Caco-2 (cell line): ENCODE results near the gene TIMP3. TPM values are rescaled to one million over a fixed set of nuclear protein-coding genes. Genes with fewer than 3 reads are reported as not detected.

Experiments used
- BruUV-seq: library from RNA; stranded (reverse); fragments of 400-500 nt; replicated peaks from 2 replicates; lab custom pipeline; 2021; lab: Mats Ljungman, UMichigan
- CTCF ChIA-PET: fragments of 300-600 bp; sonication (Branson Sonifier 250); formaldehyde crosslinking; loops from one replicate; lab custom pipeline; 2022; ENCODE audit warnings: antibody characterized with exemption; lab: Charles Lee
- POLR2A ChIA-PET: fragments of 300-600 bp; sonication (Branson Sonifier 250); formaldehyde crosslinking; loops from one replicate; lab custom pipeline; 2022; ENCODE audit warnings: antibody characterized with exemption; lab: Charles Lee
- DNase-seq, 2 experiments: peaks; one replicate each; pipeline versions ENCODE4 v3.0.0 to v3.0.0-alpha.2; 2020 to 2022
- H3K27me3 ChIP-seq: replicated peaks from 2 replicates; pipeline ENCODE4 v1.6.0; 2011; ENCODE audit warnings: low read length; ENCODE audit not compliant: control insufficient read depth, insufficient read depth
- H3K36me3 ChIP-seq: 2 replicates; pipeline ENCODE4 v1.5.1; 2011; ENCODE audit warnings: low read length; ENCODE audit not compliant: control insufficient read depth, insufficient read depth
- H3K4me1 ChIP-seq: fragments of 250-450 bp; sonication (Bioruptor Pico); 2 replicates; pipeline ENCODE4 v1.5.1; 2020; ENCODE audit warnings: mild to moderate bottlenecking
- H3K4me3 ChIP-seq: 2 replicates; pipeline ENCODE4 v1.5.1; 2011; ENCODE audit warnings: low read depth, mild to moderate bottlenecking, control low read depth, low read length
- H3K9me3 ChIP-seq: fragments of 250-450 bp; sonication (Bioruptor Pico); 2 replicates; pipeline ENCODE4 v1.5.1; 2020; ENCODE audit warnings: mild to moderate bottlenecking, moderate library complexity
- H3K27ac Mint-ChIP-seq: one replicate; pipeline ENCODE4 v1.8.0; 2022; ENCODE audit warnings: mixed read lengths; ENCODE audit not compliant: unreplicated experiment
- H3K27me3 Mint-ChIP-seq: one replicate; pipeline ENCODE4 v1.8.0; 2022; ENCODE audit warnings: mixed read lengths; ENCODE audit not compliant: insufficient read depth, unreplicated experiment
- H3K36me3 Mint-ChIP-seq: one replicate; pipeline ENCODE4 v1.8.0; 2022; ENCODE audit warnings: mild to moderate bottlenecking, mixed read lengths; ENCODE audit not compliant: insufficient read depth, unreplicated experiment
- H3K4me1 Mint-ChIP-seq: one replicate; pipeline ENCODE4 v1.8.0; 2022; ENCODE audit warnings: low read depth, mixed read lengths; ENCODE audit not compliant: unreplicated experiment
- H3K4me3 Mint-ChIP-seq: one replicate; pipeline ENCODE4 v1.8.0; 2022; ENCODE audit warnings: mild to moderate bottlenecking, moderate library complexity, mixed read lengths; ENCODE audit not compliant: unreplicated experiment
- H3K9me3 Mint-ChIP-seq: one replicate; pipeline ENCODE4 v1.8.0; 2022; ENCODE audit warnings: mixed read lengths; ENCODE audit not compliant: unreplicated experiment
- intact Hi-C: fragments of 100-400 bp; cut with micrococcal nuclease; formaldehyde crosslinking; loops from one replicate; pipeline ENCODE4 v1.10.0; 2022; ENCODE audit not compliant: unreplicated experiment
- total RNA-seq: library from RNA; stranded (reverse); gene quantifications from 2 replicates; pipeline ENCODE4 v1.2.3, GENCODE V29; 2022
- TF ChIP-seq, protein P1 (sequence below), 2 experiments: fragments of 200-600 bp in 1 of 2; IDR thresholded peaks; 1 replicate in 1 of 2; 2 replicates in 1 of 2; pipeline versions ENCODE4 v1.5.1 to v1.8.0; 2011 to 2022; ENCODE audit warnings: antibody characterized with exemption in 1 of 2, control low read depth in 1 of 2, inconsistent platforms in 1 of 2, low read depth in 1 of 2, low read length in 1 of 2, mild to moderate bottlenecking in 1 of 2, moderate library complexity in 1 of 2; ENCODE audit not compliant: insufficient read depth in 1 of 2, severe bottlenecking in 1 of 2, unreplicated experiment in 1 of 2

The TIMP3 gene
- total RNA-seq, 1 experiment from 2014 or later = 86.4 TPM

- Mint-ChIP-seq H3K4me1 (no peaks in the 10 kb centered on the region), H3K9me3 (no peaks in the 10 kb centered on the region), H3K36me3 (no peaks in the 10 kb centered on the region), H3K27me3 (no peaks in the 10 kb centered on the region), H3K4me3 (no peak overlapping the region), H3K27ac (no peak overlapping the region)
- ChIA-PET POLR2A (no interaction called here), CTCF (no interaction called here)
- intact Hi-C loops = no loop called here
- Histone ChIP-seq H3K4me1 (no peaks in the 10 kb centered on the region), H3K27me3 (no peaks in the 10 kb centered on the region), H3K4me3 (no peak overlapping the region), H3K9me3 (no peaks in the 10 kb centered on the region), H3K36me3 (no peaks in the 10 kb centered on the region)
- TF ChIP-seq, protein P1, sequence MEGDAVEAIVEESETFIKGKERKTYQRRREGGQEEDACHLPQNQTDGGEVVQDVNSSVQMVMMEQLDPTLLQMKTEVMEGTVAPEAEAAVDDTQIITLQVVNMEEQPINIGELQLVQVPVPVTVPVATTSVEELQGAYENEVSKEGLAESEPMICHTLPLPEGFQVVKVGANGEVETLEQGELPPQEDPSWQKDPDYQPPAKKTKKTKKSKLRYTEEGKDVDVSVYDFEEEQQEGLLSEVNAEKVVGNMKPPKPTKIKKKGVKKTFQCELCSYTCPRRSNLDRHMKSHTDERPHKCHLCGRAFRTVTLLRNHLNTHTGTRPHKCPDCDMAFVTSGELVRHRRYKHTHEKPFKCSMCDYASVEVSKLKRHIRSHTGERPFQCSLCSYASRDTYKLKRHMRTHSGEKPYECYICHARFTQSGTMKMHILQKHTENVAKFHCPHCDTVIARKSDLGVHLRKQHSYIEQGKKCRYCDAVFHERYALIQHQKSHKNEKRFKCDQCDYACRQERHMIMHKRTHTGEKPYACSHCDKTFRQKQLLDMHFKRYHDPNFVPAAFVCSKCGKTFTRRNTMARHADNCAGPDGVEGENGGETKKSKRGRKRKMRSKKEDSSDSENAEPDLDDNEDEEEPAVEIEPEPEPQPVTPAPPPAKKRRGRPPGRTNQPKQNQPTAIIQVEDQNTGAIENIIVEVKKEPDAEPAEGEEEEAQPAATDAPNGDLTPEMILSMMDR (IDR thresholded peaks at IDR 0.05; ENCODE audit: insufficient read depth in 1 of 2, low read depth in 1 of 2, low read length in 1 of 2, severe bottlenecking in 1 of 2, unreplicated experiment in 1 of 2) = no peak
- no TSS peak for BruUV-seq
- peak; percentile 61 to 63 for DNase-seq
Measured at GRCh38 chr22:32904044-32904443, 102.5 kb downstream of the TIMP3 start.

- Mint-ChIP-seq H3K4me3 (no peak overlapping the region), H3K36me3 (no peaks in the 10 kb centered on the region), H3K9me3 (no peaks in the 10 kb centered on the region), H3K27me3 (no peaks in the 10 kb centered on the region), H3K27ac (no peak overlapping the region), H3K4me1 (no peaks in the 10 kb centered on the region)
- Histone ChIP-seq H3K9me3 (no peaks in the 10 kb centered on the region), H3K4me1 (no peaks in the 10 kb centered on the region), H3K4me3 (no peak overlapping the region), H3K36me3 (no peaks in the 10 kb centered on the region), H3K27me3 (no peaks in the 10 kb centered on the region)
- BruUV-seq = no TSS peak
- DNase-seq = no peak
- ChIA-PET CTCF (no interaction called here), POLR2A (no interaction called here)
- intact Hi-C loops = no loop called here
- TF ChIP-seq, protein P1 (IDR thresholded peaks at IDR 0.05; ENCODE audit: insufficient read depth in 1 of 2, low read depth in 1 of 2, low read length in 1 of 2, severe bottlenecking in 1 of 2, unreplicated experiment in 1 of 2) = no peak
Measured at GRCh38 chr22:32905400-32905799, 103.9 kb downstream of the TIMP3 start.

GRCh38 chr22:32909581-32910428 is 108.3 kb downstream of the TIMP3 start:
- CTCF ChIA-PET = no interaction called here
- H3K27ac Mint-ChIP-seq = no peak overlapping the region
- H3K4me1 ChIP-seq = no peaks in the 10 kb centered on the region
- no peak for DNase-seq
- TF ChIP-seq, protein P1 (IDR thresholded peaks at IDR 0.05; ENCODE audit: insufficient read depth in 1 of 2, low read depth in 1 of 2, low read length in 1 of 2, severe bottlenecking in 1 of 2, unreplicated experiment in 1 of 2) = no peak
- intact Hi-C loops = no loop called here
- BruUV-seq = no TSS peak
- H3K4me3 ChIP-seq = no peak overlapping the region
- H3K36me3 ChIP-seq = no peaks in the 10 kb centered on the region
- no peaks in the 10 kb centered on the region for H3K36me3 Mint-ChIP-seq
- no peaks in the 10 kb centered on the region for H3K4me1 Mint-ChIP-seq
- peaks cover 3% of the 10 kb centered on the region for H3K27me3 Mint-ChIP-seq
- H3K9me3 ChIP-seq = no peaks in the 10 kb centered on the region
- no peak overlapping the region for H3K4me3 Mint-ChIP-seq
- no peaks in the 10 kb centered on the region for H3K27me3 ChIP-seq
- POLR2A ChIA-PET = no interaction called here
- H3K9me3 Mint-ChIP-seq = peaks cover under 1% of the 10 kb centered on the region
